PC-3 (cell line): ENCODE results near the gene XPNPEP3. TPM values are rescaled to one million over a fixed set of nuclear protein-coding genes. Genes with fewer than 3 reads are reported as not detected.

Experiments used
- ATAC-seq: fragments of 200-7000 bp; cut with Tn5 transposase; 2 replicates; pipeline ENCODE4 v1.9.1; 2020; ENCODE audit warnings: mild to moderate bottlenecking, moderate library complexity
- BruUV-seq: library from RNA; stranded (reverse); fragments of 400-500 nt; replicated peaks from 2 replicates; lab custom pipeline; 2021; lab: Mats Ljungman, UMichigan
- CTCF ChIA-PET: fragments of 300-600 bp; sonication (Branson Sonifier 250); formaldehyde crosslinking; loops from one replicate; lab custom pipeline; 2022; ENCODE audit warnings: antibody characterized with exemption; lab: Charles Lee
- POLR2A ChIA-PET: fragments of 300-600 bp; sonication (Branson Sonifier 250); formaldehyde crosslinking; loops from one replicate; lab custom pipeline; 2022; ENCODE audit warnings: antibody characterized with exemption; ENCODE audit not compliant: unreplicated experiment; lab: Charles Lee
- DNase-seq: peaks from one replicate; pipeline ENCODE4 v3.0.0-alpha.2; 2015
- H2AFZ ChIP-seq: fragments of 300-600 bp; sonication (generic); 2 replicates; pipeline ENCODE4 v1.6.0; 2016; ENCODE audit warnings: antibody characterized with exemption, low read length
- H3F3A ChIP-seq: fragments of 300-600 bp; sonication (generic); one replicate; pipeline ENCODE4 v1.6.0; 2017; ENCODE audit warnings: antibody characterized with exemption, low read length, control low read depth, mild to moderate bottlenecking; ENCODE audit not compliant: unreplicated experiment
- H3K27ac ChIP-seq: fragments of 300-600 bp; sonication (generic); 2 replicates; pipeline ENCODE4 v1.5.1; 2016; ENCODE audit warnings: mild to moderate bottlenecking, low read length
- H3K27me3 ChIP-seq: fragments of 300-600 bp; sonication (generic); 2 replicates; pipeline ENCODE4 v1.6.1; 2016; ENCODE audit warnings: low read length, mixed read lengths
- H3K36me3 ChIP-seq: fragments of 300-600 bp; sonication (generic); 2 replicates; pipeline ENCODE4 v1.6.1; 2016; ENCODE audit warnings: low read depth, mixed run types, low read length, mixed read lengths
- H3K4me1 ChIP-seq: fragments of 300-600 bp; sonication (generic); 2 replicates; pipeline ENCODE4 v1.5.1; 2016; ENCODE audit warnings: low read length; ENCODE audit not compliant: insufficient read depth
- H3K4me2 ChIP-seq: fragments of 300-600 bp; sonication (generic); 2 replicates; pipeline ENCODE4 v1.6.0; 2016; ENCODE audit warnings: low read length
- H3K4me3 ChIP-seq: fragments of 300-600 bp; sonication (generic); 2 replicates; pipeline ENCODE4 v1.5.1; 2016; ENCODE audit warnings: mild to moderate bottlenecking, low read length, mixed read lengths
- H3K79me2 ChIP-seq: fragments of 300-600 bp; sonication (generic); 2 replicates; pipeline ENCODE4 v1.6.1; 2017; ENCODE audit warnings: low read length, mixed read lengths
- H3K9ac ChIP-seq: fragments of 300-600 bp; sonication (generic); 2 replicates; pipeline ENCODE4 v1.6.0; 2016; ENCODE audit warnings: mild to moderate bottlenecking, low read length
- H3K9me2 ChIP-seq: fragments of 300-600 bp; sonication (generic); replicated peaks from 2 replicates; pipeline ENCODE4 v1.6.1; 2016; ENCODE audit warnings: mixed run types, low read length, mixed read lengths
- H3K9me3 ChIP-seq: fragments of 300-600 bp; sonication (generic); 2 replicates; pipeline ENCODE4 v1.6.1; 2016; ENCODE audit warnings: low read length, mixed read lengths
- H4K20me1 ChIP-seq: fragments of 300-600 bp; sonication (generic); 2 replicates; pipeline ENCODE4 v1.6.1; 2016; ENCODE audit warnings: low read length, mixed read lengths
- EZH2 ChIP-seq: fragments of 300-600 bp; sonication (generic); IDR thresholded peaks from one replicate; pipeline ENCODE4 v1.6.1; 2017; ENCODE audit warnings: antibody characterized with exemption, mild to moderate bottlenecking, low read length; ENCODE audit not compliant: unreplicated experiment
- EZH2phosphoT487 ChIP-seq: fragments of 300-600 bp; sonication (generic); IDR thresholded peaks from 2 replicates; pipeline ENCODE4 v1.6.1; 2018; ENCODE audit warnings: mild to moderate bottlenecking, antibody characterized with exemption, low read length, borderline replicate concordance
- intact Hi-C: fragments of 100-400 bp; cut with micrococcal nuclease; formaldehyde crosslinking; loops from 2 replicates; pipeline ENCODE4 v1.9.0; 2023
- total RNA-seq: library from RNA; depleted of rRNA; stranded (reverse); fragments of >200 nt; gene quantifications from 2 replicates; pipeline ENCODE4 v1.2.3, GENCODE V29; 2014
- TF ChIP-seq, protein P1 (sequence below): fragments of 300-600 bp; sonication (generic); conservative IDR thresholded peaks from 2 replicates; pipeline ENCODE4 v1.5.1; 2017; ENCODE audit warnings: antibody characterized with exemption, low read depth, mild to moderate bottlenecking, low read length

XPNPEP3 gene
- total RNA-seq, 1 experiment from 2014 or later: 7.9 TPM

DNA sequence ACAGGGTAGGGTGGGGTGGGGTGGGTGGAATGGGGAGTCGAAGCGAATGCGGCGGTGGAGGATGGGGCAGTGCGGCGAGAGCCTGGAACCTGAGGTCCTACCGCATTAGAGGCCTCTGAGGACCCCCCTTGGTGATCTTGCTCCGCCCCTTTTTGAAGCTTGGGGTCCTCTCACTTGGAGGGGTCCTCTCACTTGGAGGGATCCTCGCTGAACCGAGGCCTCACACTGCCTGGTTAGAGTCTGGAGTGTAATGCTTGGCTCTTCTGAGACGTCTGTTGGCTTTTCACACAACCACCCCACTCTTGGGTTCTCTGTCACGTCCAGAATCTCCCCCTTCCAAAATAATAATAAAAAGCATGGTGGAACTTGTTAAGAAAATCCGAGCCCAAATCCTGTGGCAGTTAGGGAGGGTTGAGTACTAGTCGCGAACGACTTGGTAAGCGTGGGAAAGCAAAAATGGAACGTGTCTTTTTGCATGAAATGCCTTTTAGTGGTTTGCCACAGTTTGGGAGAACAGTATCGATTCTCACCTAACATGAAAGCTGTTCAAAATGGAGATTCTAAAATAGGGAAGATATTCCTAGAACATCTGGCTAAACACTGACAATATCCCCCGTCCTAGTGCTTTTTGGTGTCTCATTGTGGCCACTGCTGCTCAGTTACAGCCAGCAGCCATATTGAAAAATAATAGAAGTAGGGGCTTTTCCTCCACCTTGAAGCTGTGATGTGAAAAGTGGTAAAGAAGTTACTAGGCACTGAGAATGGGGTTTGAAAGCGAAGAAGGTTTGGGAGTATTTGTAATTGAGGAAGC is 95.1 kb downstream of the XPNPEP3 start:
- Histone ChIP-seq H3K4me1 (no peaks in the 10 kb centered on the region), H3K27me3 (no peaks in the 10 kb centered on the region), H3K4me3 (peak overlapping the region; percentile 85), H3K9me2 (no peaks in the 10 kb centered on the region), H2AFZ (no peak overlapping the region), H3K9ac (peak overlapping the region; percentile 90), H3K27ac (peak overlapping the region; percentile 75), H3F3A (no peaks in the 10 kb centered on the region), H4K20me1 (no peaks in the 10 kb centered on the region), H3K36me3 (peaks cover 13% of the 10 kb centered on the region), H3K79me2 (peaks cover 47% of the 10 kb centered on the region), H3K9me3 (no peaks in the 10 kb centered on the region), H3K4me2 (peak overlapping the region; percentile 95)
- intact Hi-C loops: loop anchor here (1.0 to 5.0 kb wide), 2 partner anchors 70 to 139 kb away; no protein-coding TSS in a partner anchor
- ChIA-PET POLR2A (interaction anchor here (0.5 to 1.6 kb wide), 11 partner anchors 22 to 583 kb away, joined by 3 to 19 read pairs (median 4); partner anchors contain the start of gene EP300), CTCF (interaction anchor here (0.8 kb wide), 1 partner anchor 29 kb away, joined by 3 read pairs; no protein-coding TSS in a partner anchor)
- BruUV-seq: TSS peak; percentile 60
- ATAC-seq (no peak), DNase-seq (no peak)
- TF ChIP-seq, protein P1, sequence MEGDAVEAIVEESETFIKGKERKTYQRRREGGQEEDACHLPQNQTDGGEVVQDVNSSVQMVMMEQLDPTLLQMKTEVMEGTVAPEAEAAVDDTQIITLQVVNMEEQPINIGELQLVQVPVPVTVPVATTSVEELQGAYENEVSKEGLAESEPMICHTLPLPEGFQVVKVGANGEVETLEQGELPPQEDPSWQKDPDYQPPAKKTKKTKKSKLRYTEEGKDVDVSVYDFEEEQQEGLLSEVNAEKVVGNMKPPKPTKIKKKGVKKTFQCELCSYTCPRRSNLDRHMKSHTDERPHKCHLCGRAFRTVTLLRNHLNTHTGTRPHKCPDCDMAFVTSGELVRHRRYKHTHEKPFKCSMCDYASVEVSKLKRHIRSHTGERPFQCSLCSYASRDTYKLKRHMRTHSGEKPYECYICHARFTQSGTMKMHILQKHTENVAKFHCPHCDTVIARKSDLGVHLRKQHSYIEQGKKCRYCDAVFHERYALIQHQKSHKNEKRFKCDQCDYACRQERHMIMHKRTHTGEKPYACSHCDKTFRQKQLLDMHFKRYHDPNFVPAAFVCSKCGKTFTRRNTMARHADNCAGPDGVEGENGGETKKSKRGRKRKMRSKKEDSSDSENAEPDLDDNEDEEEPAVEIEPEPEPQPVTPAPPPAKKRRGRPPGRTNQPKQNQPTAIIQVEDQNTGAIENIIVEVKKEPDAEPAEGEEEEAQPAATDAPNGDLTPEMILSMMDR: no peak
- no peak for TF ChIP-seq EZH2phosphoT487
- no peak for TF ChIP-seq EZH2

DNA sequence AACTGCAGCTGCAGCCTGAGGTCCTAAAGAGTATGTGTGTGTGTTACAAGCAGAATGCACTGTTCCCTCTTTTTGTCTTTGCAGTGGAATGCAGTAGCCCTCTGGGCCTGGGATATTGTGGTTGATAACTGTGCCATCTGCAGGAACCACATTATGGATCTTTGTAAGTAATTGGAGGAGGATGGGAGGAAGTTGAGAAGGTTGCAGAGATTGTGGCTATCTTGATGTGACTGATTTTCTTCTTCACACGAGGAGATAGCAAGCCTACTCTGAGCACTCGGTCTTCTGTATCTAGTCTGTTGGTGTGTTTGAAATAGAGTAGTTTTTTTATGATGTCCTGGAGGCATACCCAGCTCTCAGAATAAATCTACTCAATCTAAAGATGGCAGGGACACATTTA is 96.5 kb downstream of the XPNPEP3 start:
- intact Hi-C loops: loop anchor here (5.0 kb wide), 1 partner anchor 69 kb away; no protein-coding TSS in a partner anchor
- Histone ChIP-seq H3F3A (no peaks in the 10 kb centered on the region), H3K27ac (no peak overlapping the region), H3K36me3 (peaks cover 13% of the 10 kb centered on the region), H4K20me1 (no peaks in the 10 kb centered on the region), H2AFZ (no peak overlapping the region), H3K9me3 (no peaks in the 10 kb centered on the region), H3K4me1 (no peaks in the 10 kb centered on the region), H3K9me2 (no peaks in the 10 kb centered on the region), H3K4me2 (peak overlapping the region; percentile 95), H3K27me3 (no peaks in the 10 kb centered on the region), H3K79me2 (peaks cover 47% of the 10 kb centered on the region), H3K9ac (no peak overlapping the region), H3K4me3 (no peak overlapping the region)
- BruUV-seq: no TSS peak
- TF ChIP-seq EZH2: no peak
- TF ChIP-seq EZH2phosphoT487: no peak
- TF ChIP-seq, protein P1: no peak
- ChIA-PET CTCF (no interaction called here), POLR2A (no interaction called here)
- DNase-seq (no peak), ATAC-seq (no peak)

DNA sequence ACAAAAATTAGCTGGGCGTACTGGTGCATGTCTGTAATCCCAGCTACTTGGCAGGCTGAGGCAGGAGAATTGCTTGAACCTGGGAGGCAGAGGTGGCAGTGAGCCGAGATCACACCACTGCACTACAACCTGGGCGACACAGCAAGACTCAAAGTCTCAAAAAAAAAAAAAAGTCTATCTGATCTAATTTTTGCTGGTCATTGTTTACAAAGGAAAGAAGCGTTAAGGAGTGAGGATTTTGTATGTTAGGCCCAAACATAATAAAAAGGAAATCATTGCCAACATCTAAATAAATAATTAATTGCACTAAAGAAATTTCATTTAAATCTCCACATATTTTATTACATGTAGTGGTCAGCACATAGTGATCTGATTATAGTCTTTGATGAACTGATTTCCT is 97.2 kb downstream of the XPNPEP3 start:
- intact Hi-C loops: loop anchor here (5.0 kb wide), 1 partner anchor 68 kb away; no protein-coding TSS in a partner anchor
- ATAC-seq: no peak
- no peak overlapping the region for H3K27ac ChIP-seq
- CTCF ChIA-PET: no interaction called here
- H3K36me3 ChIP-seq: peaks cover 13% of the 10 kb centered on the region
- no peak for DNase-seq
- no TSS peak for BruUV-seq
- H4K20me1 ChIP-seq: no peaks in the 10 kb centered on the region
- POLR2A ChIA-PET: no interaction called here
- no peak overlapping the region for H3K4me3 ChIP-seq
- H3K9ac ChIP-seq: no peak overlapping the region
- H3F3A ChIP-seq: no peaks in the 10 kb centered on the region
- no peak overlapping the region for H2AFZ ChIP-seq
- no peaks in the 10 kb centered on the region for H3K4me1 ChIP-seq
- no peaks in the 10 kb centered on the region for H3K9me2 ChIP-seq
- no peaks in the 10 kb centered on the region for H3K27me3 ChIP-seq
- no peaks in the 10 kb centered on the region for H3K9me3 ChIP-seq
- TF ChIP-seq EZH2 (no peak), EZH2phosphoT487 (no peak)
- TF ChIP-seq, protein P1: no peak
- H3K79me2 ChIP-seq: peaks cover 50% of the 10 kb centered on the region
- no peak overlapping the region for H3K4me2 ChIP-seq
